G401.6 (cell line): ENCODE data around the gene SOX6.

Experiments
- FAIRE-seq: peaks from 2 replicates; lab custom pipeline; 2012; peaks lifted over from hg19 to GRCh38; lab: Jason Lieb, UNC

Gene SOX6

DNA sequence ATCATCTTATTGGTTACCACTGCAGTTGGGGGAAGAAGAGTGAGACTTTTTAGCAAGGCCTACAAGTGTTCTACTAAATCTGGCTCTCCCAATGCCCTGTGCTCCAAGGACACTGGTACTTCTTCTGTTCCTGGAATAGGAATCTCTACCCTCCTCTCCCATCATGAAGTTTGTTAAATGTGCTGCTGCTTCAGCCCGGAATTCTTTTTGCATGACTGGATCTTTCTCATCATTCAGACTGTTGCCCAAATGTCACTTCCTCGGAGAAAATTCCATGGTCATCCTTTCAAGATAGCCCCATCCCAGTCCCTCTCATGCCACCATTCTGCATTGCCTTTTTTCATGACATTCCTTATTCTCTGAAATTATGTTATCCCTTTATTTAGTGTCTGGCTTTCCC lies 400.8 kb downstream of the SOX6 start:
- no peak for FAIRE-seq

DNA sequence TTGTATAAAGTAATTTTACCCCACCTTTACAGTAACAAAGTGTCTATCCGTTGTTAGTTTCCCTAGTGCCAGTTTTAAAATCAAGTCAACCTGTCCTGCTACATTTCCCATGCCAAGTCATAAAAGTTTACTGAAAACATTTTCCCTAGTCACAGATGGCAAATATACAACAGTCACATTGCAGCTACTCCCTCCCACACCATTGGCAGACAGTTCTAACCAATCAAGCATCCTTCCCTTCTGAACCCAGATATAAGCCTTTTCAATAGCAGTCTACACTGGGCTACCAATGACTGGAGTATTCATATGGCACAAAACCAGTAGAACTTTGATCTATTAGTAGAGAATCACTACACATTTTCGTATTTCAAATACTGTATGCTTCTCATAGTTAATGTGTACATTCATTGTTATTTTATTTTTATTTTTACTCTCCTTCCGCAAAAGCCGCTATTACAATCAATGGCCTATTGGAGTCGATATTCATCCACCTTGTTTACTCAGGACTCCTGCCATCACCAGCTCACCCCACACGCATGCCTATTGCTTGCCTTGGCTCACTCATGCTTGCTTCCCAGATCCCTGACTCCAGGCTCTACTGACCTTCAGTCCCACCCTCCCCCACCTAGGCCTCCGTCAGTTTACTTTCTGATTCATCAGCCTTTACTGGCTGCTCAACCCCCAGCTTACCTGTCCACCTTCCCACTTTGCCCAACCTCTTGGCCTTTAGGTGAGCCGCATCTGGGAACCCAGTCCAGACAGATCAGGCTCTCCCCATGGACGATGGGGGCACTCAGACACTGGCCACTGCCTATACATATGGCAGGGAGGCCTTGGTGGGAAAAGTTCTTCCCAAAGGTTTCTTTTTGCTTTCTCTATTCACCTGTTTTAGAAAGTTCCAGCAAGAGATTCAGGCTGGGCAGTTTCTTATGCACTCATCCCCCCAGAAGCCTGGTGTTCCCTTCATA lies 408.4 kb downstream of the SOX6 start:
- no peak for FAIRE-seq

GRCh38 chr11:15945726-15946125 lies 410.6 kb downstream of the SOX6 start:
- FAIRE-seq: no peak

DNA sequence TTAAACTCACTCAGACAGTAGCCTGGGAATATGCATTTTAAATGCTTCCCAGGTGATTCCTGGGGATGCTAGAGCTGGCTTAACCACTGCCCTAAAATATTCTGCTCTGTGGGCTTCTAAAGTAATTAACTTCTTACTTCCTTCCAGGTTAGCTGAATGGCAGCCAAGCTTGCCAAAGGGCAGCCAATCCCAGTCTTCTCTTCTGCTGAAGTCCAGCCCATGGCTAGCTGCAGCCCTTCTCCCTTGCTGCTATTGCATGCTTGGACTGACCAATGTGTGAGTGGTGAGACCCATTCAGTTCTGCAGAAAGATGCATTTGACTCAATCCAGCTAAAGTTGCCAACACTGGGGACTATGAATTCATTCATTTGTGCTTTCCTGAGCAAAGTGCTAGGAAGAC lies 411.9 kb downstream of the SOX6 start:
- FAIRE-seq: no peak

DNA sequence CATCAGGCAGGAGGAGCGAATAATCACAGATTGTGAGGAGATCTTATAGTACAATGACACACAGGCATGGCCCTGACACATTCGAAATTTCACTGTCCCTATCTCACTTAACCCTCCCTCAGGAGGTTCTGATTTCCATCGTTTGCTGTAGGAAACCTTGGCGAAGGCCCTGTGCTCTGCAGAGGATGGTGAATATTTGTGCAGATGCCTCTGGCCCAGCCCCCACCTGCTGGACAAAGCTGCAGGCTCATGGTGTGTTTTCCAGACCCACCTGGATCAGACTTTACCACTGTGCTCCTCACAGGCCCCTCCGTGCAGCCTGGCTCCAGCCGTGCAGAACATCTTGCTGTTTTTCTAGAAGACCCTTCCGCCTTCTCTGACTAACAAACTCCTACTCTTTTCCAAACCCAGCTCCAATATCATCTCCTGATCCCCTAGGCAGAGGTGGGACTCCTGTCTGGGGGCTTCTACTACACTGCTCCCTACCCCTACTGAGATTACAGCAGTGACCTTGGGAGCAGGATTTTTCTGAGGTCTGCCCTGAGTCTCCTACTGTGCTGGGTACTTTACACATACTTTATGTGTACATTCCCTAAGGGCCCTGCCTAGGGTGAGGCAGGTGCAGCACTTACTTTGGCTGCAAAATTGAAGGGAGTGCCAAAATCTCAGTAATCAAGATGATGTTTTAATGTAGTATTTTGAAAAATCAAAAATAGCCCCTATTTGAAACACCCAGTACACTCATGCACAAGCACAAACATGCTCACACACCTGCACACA lies 412.7 kb downstream of the SOX6 start:
- no peak for FAIRE-seq

DNA sequence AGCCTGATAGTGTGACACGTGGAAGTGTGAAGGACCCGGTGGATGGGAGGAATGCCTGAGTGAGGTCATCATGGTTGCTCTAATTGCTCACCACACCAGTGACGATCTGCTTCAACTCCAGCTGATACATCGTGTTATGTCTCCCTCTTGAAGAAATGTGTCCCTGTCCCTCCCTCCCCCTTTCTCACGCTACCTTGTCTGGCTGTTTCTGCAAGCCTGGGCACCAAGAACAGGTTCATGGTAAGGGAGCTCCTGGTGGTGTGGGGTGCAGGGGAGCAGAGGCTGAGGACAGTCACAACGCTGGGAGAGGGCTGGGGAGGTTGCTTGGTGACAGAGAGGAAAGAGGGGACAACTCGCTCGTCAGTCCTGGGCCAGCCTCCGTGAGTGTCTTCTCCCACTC lies 413.4 kb downstream of the SOX6 start:
- FAIRE-seq: no peak

DNA sequence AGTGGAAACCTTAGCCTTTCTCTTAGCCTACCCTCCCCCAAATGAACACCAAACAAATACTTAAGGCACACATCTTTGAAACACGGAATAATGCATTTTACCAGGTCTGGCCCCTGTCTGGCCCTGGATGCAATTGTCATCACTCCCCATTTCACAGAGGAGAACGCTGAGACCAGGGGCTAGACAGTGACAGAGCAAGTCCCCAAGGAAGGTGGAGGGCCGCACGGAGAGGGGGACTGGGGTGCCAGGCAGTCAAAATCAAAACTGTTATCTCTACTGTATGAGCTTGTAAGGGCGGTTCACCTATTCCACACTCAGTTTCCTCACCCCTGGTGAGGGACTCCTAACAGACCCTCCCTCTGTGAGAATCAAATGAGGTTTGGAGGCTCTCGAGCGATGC lies 414.2 kb downstream of the SOX6 start:
- FAIRE-seq: no peak

DNA sequence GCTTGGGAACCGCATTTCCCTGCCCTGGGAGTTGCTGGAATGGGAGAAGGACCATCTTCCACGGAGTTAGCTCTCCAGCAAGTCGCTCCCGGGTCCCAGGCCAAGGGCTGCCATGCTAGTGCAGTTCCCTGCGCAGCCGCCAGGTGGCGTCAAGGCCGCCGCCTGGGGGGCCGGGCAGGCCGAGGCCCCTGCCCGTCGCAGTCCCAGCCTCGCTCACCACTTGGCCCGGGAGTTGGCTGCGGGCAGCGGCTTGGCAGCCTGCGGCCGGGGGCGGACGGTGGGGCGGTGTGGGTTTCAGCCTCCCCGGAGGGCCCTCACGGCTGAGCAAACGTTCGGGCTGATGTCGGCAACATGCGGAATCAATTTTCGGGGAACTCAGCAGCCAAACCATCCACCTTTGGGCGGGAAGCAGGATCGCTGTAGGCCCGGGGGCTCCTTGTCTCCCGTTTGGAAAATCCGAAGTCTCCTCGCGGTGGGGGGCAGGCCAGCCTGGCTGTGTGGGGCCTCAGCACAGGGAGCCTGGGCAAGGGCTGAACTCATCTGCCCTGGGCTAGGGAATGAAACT lies 415.1 kb downstream of the SOX6 start:
- FAIRE-seq: no peak

GRCh38 chr11:15940462-15941205 lies 415.7 kb downstream of the SOX6 start:
- FAIRE-seq: no peak

DNA sequence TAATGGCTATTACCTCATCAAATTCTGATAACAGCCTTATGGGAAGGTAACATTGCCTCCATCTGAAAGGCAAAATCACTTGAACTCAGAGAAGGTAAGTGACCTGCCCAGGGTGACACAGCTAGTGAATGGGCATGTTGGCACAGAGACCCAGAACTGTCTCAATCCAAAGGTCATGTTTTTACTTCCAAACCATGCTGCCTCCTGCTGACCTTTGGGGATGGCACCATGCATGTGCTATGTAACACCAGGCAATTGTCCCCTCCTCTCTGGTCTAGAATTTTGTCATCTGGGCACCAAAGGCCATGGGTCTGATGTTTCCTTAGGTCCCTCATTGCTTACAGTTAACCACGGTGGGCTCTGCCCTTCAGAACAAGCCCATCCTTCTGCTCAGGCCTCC lies 417.4 kb downstream of the SOX6 start:
- no peak for FAIRE-seq

- FAIRE-seq: no peak
These were observed 418.2 kb downstream of the SOX6 start for GRCh38 chr11:15938121-15938611.

GRCh38 chr11:15937601-15938120 lies 418.7 kb downstream of the SOX6 start:
- no peak for FAIRE-seq

- FAIRE-seq: no peak
These were observed 420.3 kb downstream of the SOX6 start for GRCh38 chr11:15936011-15936410.

DNA sequence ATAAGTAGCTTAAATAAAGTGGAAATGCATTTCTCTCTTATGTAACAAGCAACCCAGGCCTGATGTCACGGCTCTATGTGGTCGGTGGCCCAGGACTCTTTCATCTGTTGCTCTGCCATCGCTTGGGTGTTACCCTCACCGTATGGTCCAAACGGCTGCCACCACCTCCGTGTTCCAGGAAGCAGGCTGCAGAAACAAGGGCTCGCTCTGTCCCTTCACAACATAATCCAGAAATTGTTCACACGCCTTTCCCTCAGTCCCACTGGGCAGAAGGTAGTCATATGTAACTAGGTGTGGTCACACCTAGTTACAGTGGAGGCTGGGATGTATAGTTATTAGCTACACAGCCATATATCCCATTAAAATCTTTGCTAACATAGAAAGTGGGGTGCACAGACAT lies 421.0 kb downstream of the SOX6 start:
- no peak for FAIRE-seq

DNA sequence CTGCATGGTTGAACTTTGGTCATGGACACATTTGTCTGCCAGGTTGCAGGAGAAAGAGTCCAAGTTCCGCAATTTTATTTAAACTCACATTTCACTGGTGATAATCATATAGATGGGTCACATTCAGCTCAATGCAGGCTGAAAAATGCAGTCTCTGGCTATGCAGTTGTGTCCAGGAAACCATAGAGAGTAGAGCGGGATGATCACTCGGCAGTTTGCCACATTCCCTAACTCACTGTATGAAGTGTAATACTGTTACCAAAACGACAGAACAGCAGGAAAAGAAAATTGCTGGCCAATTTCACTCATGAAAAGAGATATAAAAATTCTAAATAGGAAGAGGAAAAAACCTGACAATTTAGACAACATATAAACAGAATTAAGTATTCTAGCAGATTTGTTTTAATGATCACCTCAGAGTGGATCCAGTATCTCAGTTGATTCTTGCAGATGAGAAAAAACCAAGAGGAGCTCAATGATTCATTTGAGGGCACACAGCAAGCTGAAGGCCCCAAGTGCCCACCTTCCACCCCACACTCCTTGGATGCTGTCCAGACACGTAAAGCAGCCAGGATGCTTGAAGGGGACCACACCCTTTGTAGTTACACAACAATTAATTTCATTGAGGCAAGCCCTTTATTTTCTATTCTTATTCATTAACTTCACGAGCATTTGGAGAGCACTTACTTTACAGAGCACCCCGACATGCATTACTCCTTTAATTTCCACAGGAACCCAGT lies 422.3 kb downstream of the SOX6 start:
- FAIRE-seq: no peak

DNA sequence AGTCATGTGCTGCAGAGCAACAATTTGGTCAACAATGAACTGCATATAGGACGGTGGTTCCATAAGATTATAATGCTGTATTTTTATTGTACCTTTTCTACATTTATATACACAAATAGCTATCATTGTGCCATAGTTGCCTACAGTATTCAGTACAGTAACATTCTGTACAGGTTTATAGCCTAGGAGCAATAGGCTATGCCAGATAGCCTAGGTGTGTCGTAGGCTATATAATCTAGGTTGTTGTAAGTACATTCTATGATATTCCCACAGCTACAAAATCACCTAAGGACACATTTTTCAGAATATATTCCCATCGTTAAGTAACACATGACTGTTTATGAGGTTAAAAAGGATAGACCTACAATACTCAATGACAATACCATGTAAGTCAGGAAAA lies 423.9 kb downstream of the SOX6 start:
- FAIRE-seq: no peak

GRCh38 chr11:15931497-15931896 lies 424.8 kb downstream of the SOX6 start:
- FAIRE-seq: no peak

DNA sequence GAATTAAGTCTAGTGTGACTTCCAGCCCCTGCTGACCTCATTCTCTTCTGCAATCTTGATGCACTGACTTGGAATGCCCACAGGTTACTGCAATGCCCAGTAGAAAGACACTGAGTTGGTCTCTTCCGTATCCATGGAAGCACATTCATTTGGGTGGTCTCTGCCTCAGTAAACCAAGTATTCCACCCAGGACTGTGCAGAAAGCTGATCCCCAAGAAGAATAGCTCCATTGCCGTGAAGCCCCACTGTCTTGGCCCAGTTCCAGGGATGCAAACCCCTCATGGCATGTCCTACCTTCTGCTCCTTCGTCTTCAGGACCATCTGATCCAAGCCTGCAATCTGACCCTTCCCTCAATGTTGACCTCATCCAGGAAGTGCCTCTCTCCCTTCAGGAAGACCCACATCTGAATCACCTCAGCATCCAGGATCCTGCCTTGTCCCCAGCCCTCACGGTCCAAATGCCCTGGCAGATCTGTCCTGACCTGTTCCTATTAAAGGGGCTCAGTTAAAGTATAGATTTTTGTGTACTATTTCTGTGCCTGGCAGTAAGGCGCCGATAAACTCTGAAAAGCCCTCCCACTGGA lies 425.8 kb downstream of the SOX6 start:
- no peak for FAIRE-seq

- FAIRE-seq: no peak
These were observed 426.9 kb downstream of the SOX6 start for GRCh38 chr11:15929371-15929901.

GRCh38 chr11:15927864-15928217 lies 428.5 kb downstream of the SOX6 start:
- FAIRE-seq: no peak
